NCI-H2196 (cell line): Measurements from ENCODE around the gene ABHD5.
"Not testable (repeated sequence)": the region's sequence is repeated elsewhere in the genome, so short reads cannot be mapped to it uniquely, and the experiment has no call there.

ENCODE experiments used
- DNase-seq: peaks from one replicate; lab custom pipeline; 2025; ENCODE audit not compliant: unreplicated experiment; lab: John Stamatoyannopoulos, UW

ABHD5 gene

GRCh38 chr3:43690400-43691119, at the start of gene ABHD5:
ABHD5 (plus strand) TSS chr3:43690938; CDS start chr3:43690993, 55 bp downstream.
- DNase-seq: peak; percentile 88

- no peak for DNase-seq
Observed at GRCh38 chr3:43641306-43642114, 49.2 kb upstream of the ABHD5 start.

- peak; percentile 64 for DNase-seq
Observed at GRCh38 chr3:43644443-43644842, 46.3 kb upstream of the ABHD5 start.

GRCh38 chr3:43647331-43648166, 43.2 kb upstream of the ABHD5 start:
- no peak for DNase-seq

- no peak for DNase-seq
Observed at GRCh38 chr3:43648957-43649356, 41.8 kb upstream of the ABHD5 start.

- DNase-seq: no peak
Observed at GRCh38 chr3:43649365-43649968, 41.3 kb upstream of the ABHD5 start.

GRCh38 chr3:43650345-43650744, 40.4 kb upstream of the ABHD5 start:
- DNase-seq: no peak

GRCh38 chr3:43656390-43656789, 34.3 kb upstream of the ABHD5 start:
- not testable (repeated sequence) for DNase-seq

GRCh38 chr3:43659250-43659880, 31.4 kb upstream of the ABHD5 start:
- no peak for DNase-seq

GRCh38 chr3:43661376-43661775, 29.4 kb upstream of the ABHD5 start:
- not testable (repeated sequence) for DNase-seq

- not testable (repeated sequence) for DNase-seq
Observed at GRCh38 chr3:43665011-43665410, 25.7 kb upstream of the ABHD5 start.

GRCh38 chr3:43670635-43671522, 19.9 kb upstream of the ABHD5 start:
- DNase-seq: no peak

- no peak for DNase-seq
Observed at GRCh38 chr3:43674345-43675085, 16.2 kb upstream of the ABHD5 start.

- no peak for DNase-seq
Observed at GRCh38 chr3:43675593-43675992, 15.1 kb upstream of the ABHD5 start.

GRCh38 chr3:43676441-43676840, 14.3 kb upstream of the ABHD5 start:
- no peak for DNase-seq

- DNase-seq: not testable (repeated sequence)
Observed at GRCh38 chr3:43678375-43678774, 12.4 kb upstream of the ABHD5 start.

GRCh38 chr3:43678887-43679449, 11.8 kb upstream of the ABHD5 start:
- not testable (repeated sequence) for DNase-seq

GRCh38 chr3:43680857-43681256, 9.9 kb upstream of the ABHD5 start:
- not testable (repeated sequence) for DNase-seq
